Progenitor cell of endocrine pancreas (in vitro differentiated cells): ENCODE measurements around the gene ACBD4. TPM values are rescaled to one million over a fixed set of nuclear protein-coding genes. Genes with fewer than 3 reads are reported as not detected.

Experiments
- DNase-seq: peaks from one replicate; pipeline ENCODE4 v3.0.0; 2021; ENCODE audit warnings: low spot score; ENCODE audit not compliant: unreplicated experiment
- H3K27ac Mint-ChIP-seq: 2 replicates; pipeline ENCODE4 v1.8.0; 2021; ENCODE audit warnings: mild to moderate bottlenecking, moderate library complexity, mixed read lengths
- H3K27me3 Mint-ChIP-seq: 2 replicates; pipeline ENCODE4 v1.8.0; 2021; ENCODE audit warnings: mixed read lengths
- H3K36me3 Mint-ChIP-seq: 2 replicates; pipeline ENCODE4 v1.8.0; 2022; ENCODE audit warnings: mixed read lengths; ENCODE audit not compliant: insufficient read depth
- H3K4me1 Mint-ChIP-seq: 2 replicates; pipeline ENCODE4 v1.8.0; 2021; ENCODE audit warnings: low read depth, mixed read lengths
- H3K4me3 Mint-ChIP-seq: 2 replicates; pipeline ENCODE4 v1.8.0; 2021; ENCODE audit warnings: low read depth, mild to moderate bottlenecking, moderate library complexity, mixed read lengths
- H3K9me3 Mint-ChIP-seq: 2 replicates; pipeline ENCODE4 v1.8.0; 2021; ENCODE audit warnings: low read depth, mixed read lengths
- CTCF ChIP-seq: fragments of 200-600 bp; sonication (generic); IDR thresholded peaks from one replicate; pipeline ENCODE4 v1.5.0; 2021; ENCODE audit warnings: antibody characterized with exemption, mild to moderate bottlenecking; ENCODE audit not compliant: unreplicated experiment
- total RNA-seq: library from RNA; stranded (reverse); gene quantifications from 2 replicates; pipeline ENCODE4 v1.2.1, GENCODE V29; 2021

ACBD4 gene
- total RNA-seq, 1 donor from 2014 or later: 14.1 TPM

GRCh38 chr17:45104907-45105624, 30.4 kb upstream of the ACBD4 start:
- H3K36me3 Mint-ChIP-seq: peaks cover 13% of the 10 kb centered on the region
- no peaks in the 10 kb centered on the region for H3K4me1 Mint-ChIP-seq
- H3K9me3 Mint-ChIP-seq: no peaks in the 10 kb centered on the region
- TF ChIP-seq CTCF: no peak
- H3K27me3 Mint-ChIP-seq: no peaks in the 10 kb centered on the region
- no peak for DNase-seq
- H3K27ac Mint-ChIP-seq: no peak overlapping the region
- no peak overlapping the region for H3K4me3 Mint-ChIP-seq

- Mint-ChIP-seq H3K27me3 (no peaks in the 10 kb centered on the region), H3K9me3 (no peaks in the 10 kb centered on the region), H3K4me3 (no peak overlapping the region), H3K4me1 (no peaks in the 10 kb centered on the region), H3K36me3 (peaks cover 13% of the 10 kb centered on the region), H3K27ac (no peak overlapping the region)
- DNase-seq: no peak
- no peak for TF ChIP-seq CTCF
Observed at GRCh38 chr17:45106096-45106495, 29.4 kb upstream of the ACBD4 start.

GRCh38 chr17:45106582-45106981, 28.9 kb upstream of the ACBD4 start:
- TF ChIP-seq CTCF: no peak
- no peaks in the 10 kb centered on the region for H3K4me1 Mint-ChIP-seq
- no peak overlapping the region for H3K4me3 Mint-ChIP-seq
- DNase-seq: no peak
- peaks cover 13% of the 10 kb centered on the region for H3K36me3 Mint-ChIP-seq
- no peaks in the 10 kb centered on the region for H3K27me3 Mint-ChIP-seq
- no peaks in the 10 kb centered on the region for H3K9me3 Mint-ChIP-seq
- no peak overlapping the region for H3K27ac Mint-ChIP-seq

- Mint-ChIP-seq H3K4me3 (no peak overlapping the region), H3K27me3 (no peaks in the 10 kb centered on the region), H3K36me3 (peaks cover 9% of the 10 kb centered on the region), H3K9me3 (no peaks in the 10 kb centered on the region), H3K4me1 (no peaks in the 10 kb centered on the region), H3K27ac (peak overlapping the region; percentile 16)
- DNase-seq: no peak
- TF ChIP-seq CTCF: no peak
Observed at GRCh38 chr17:45107293-45108010, 28.0 kb upstream of the ACBD4 start.

- Mint-ChIP-seq H3K27me3 (no peaks in the 10 kb centered on the region), H3K27ac (no peak overlapping the region), H3K9me3 (no peaks in the 10 kb centered on the region), H3K4me1 (no peaks in the 10 kb centered on the region), H3K4me3 (no peak overlapping the region), H3K36me3 (peaks cover 8% of the 10 kb centered on the region)
- no peak for TF ChIP-seq CTCF
- DNase-seq: no peak
Observed at GRCh38 chr17:45108051-45108450, 27.4 kb upstream of the ACBD4 start.
